Mesenteric fat pad (tissue), 1 donor: ENCODE results near the gene ZDHHC17. TPM values are rescaled to one million over a fixed set of nuclear protein-coding genes. Genes with fewer than 3 reads are reported as not detected.

Experiments used
- DNase-seq: peaks from one replicate; pipeline ENCODE4 v3.0.0-alpha.2; 2020; ENCODE audit warnings: low spot score
- total RNA-seq: library from RNA; stranded (reverse); fragmentation: NEBNext Ultra II Directional; extraction: Animal tissue kit (Norgen Biotek cat#: 25700); gene quantifications from one replicate; pipeline ENCODE4 v1.2.1, GENCODE V29; 2021
- donor health status: DM: yes; HTN: yes; CAD: no.

The ZDHHC17 gene
- total RNA-seq, 1 donor from 2014 or later = 41.8 TPM

GRCh38 chr12:76878099-76878898 is 114.4 kb downstream of the ZDHHC17 start:
- DNase-seq = no peak

GRCh38 chr12:76878899-76879709 is 115.2 kb downstream of the ZDHHC17 start, which contains the start of gene CSRP2:
TSS of gene CSRP2 (minus strand) at chr12:76879019. CDS start at chr12:76866260, 12,759 bp downstream.
- peak; percentile 96 for DNase-seq

GRCh38 chr12:76879710-76880518 is 116.0 kb downstream of the ZDHHC17 start:
- DNase-seq = no peak

- no peak for DNase-seq
Observed at GRCh38 chr12:76880519-76881023, 116.7 kb downstream of the ZDHHC17 start.

- no peak for DNase-seq
Observed at GRCh38 chr12:76881142-76881541, 117.2 kb downstream of the ZDHHC17 start.

- no peak for DNase-seq
Observed at GRCh38 chr12:76882367-76882766, 118.5 kb downstream of the ZDHHC17 start.

GRCh38 chr12:76883151-76883550 is 119.2 kb downstream of the ZDHHC17 start:
- no peak for DNase-seq

GRCh38 chr12:76883811-76884210 is 119.9 kb downstream of the ZDHHC17 start:
- DNase-seq = no peak

- no peak for DNase-seq
Observed at GRCh38 chr12:76888775-76889174, 124.9 kb downstream of the ZDHHC17 start.

GRCh38 chr12:76890151-76891143 is 126.5 kb downstream of the ZDHHC17 start:
- DNase-seq = no peak

GRCh38 chr12:76891609-76892008 is 127.7 kb downstream of the ZDHHC17 start:
- DNase-seq = no peak

- DNase-seq = no peak
Observed at GRCh38 chr12:76895796-76896195, 131.9 kb downstream of the ZDHHC17 start.

GRCh38 chr12:76896274-76896673 is 132.4 kb downstream of the ZDHHC17 start:
- no peak for DNase-seq

GRCh38 chr12:76898442-76898841 is 134.5 kb downstream of the ZDHHC17 start:
- DNase-seq = no peak

GRCh38 chr12:76899522-76899921 is 135.6 kb downstream of the ZDHHC17 start:
- DNase-seq = no peak

- DNase-seq = no peak
Observed at GRCh38 chr12:76901628-76902380, 137.9 kb downstream of the ZDHHC17 start.
